ENCODE measurements around the gene BMP8A. TPM values are rescaled to one million over a fixed set of nuclear protein-coding genes. Genes with fewer than 3 reads are reported as not detected.
A peak's percentile ranks its signal among the peaks of the same experiment; 100 is the strongest.
"Not testable (repeated sequence)": the region's sequence is repeated elsewhere in the genome, so short reads cannot be mapped to it uniquely, and the experiment has no call there.

Gene BMP8A
- total and polyA plus RNA-seq, 4 experiments from 2014 or later = not detected

DNA sequence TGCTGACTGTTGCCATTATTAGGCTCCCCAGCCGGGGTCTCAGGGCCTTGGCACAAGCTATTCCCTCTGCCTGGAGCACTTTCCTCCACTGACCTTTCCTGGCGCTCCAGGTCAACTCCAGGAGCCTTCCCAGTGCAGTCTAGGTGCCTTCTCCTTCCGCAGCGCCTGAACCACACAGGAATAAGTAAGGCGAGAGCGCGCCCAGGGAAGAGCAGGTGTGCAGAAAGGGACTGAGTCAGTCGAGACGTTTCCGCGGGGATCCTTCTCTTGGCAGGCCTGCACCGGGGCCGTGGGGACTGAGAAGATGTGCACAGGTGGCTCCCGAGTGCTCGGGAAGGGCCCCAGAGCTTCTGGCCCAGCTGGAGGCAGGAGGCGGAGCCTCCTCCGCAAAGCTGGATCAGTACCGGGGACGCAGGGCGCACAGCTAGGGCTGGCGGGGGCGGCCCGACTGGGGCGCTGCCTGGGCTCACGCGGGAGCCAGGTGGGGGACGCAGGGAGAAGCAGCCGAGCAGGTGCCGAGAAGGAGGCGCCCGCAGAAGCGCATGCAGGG lies 765 bp upstream of the BMP8A start:
- Histone ChIP-seq H3K27ac (ENCODE audit: low read depth, low read length) (no peak overlapping the region), H3K27me3 (ENCODE audit: insufficient read depth, low read length) (peaks cover 7% of the 10 kb centered on the region), H3K36me3 (ENCODE audit: insufficient read depth, low read length) (peaks cover 4% of the 10 kb centered on the region), H3K9me3 (ENCODE audit: control insufficient read depth in 1 of 2, low read length in 2 of 2) (no peaks in the 10 kb centered on the region), H3K4me3 (ENCODE audit: low read length in 2 of 2) (peak overlapping the region in 1 of 2 donors; percentile 45), H3K4me1 (ENCODE audit: insufficient read depth, low read length) (peaks cover 4% of the 10 kb centered on the region)
- H3K4me1 Mint-ChIP-seq = peaks cover 2 to 12% (median 5%) of the 10 kb centered on the region in 4 donors
- H3K27ac Mint-ChIP-seq = peak overlapping the region in 3 of 7 donors; percentile 31 to 83 (median 71)
- intact Hi-C loops (cut with micrococcal nuclease) = loop anchor here (2.0 kb wide), 1 partner anchor 48 kb away; no protein-coding TSS in a partner anchor
- peak overlapping the region; percentile 51 to 79 (median 72) for H3K4me3 Mint-ChIP-seq
- POLR2A ChIA-PET (ENCODE audit: partially characterized antibody) = no interaction called here
- no peaks in the 10 kb centered on the region for H3K9me3 Mint-ChIP-seq
- H3K27me3 Mint-ChIP-seq = peaks cover 10 to 11% of the 10 kb centered on the region in 2 donors
- DNase-seq = peak in 2 of 5 donors; percentile 14 to 30
- H3K36me3 Mint-ChIP-seq = peaks cover 2 to 20% of the 10 kb centered on the region in 2 donors
- CTCF ChIA-PET (ENCODE audit: partially characterized antibody) = interaction anchor here (1.5 kb wide), 1 partner anchor 103 kb away, joined by 3 read pairs; no protein-coding TSS in a partner anchor

DNA sequence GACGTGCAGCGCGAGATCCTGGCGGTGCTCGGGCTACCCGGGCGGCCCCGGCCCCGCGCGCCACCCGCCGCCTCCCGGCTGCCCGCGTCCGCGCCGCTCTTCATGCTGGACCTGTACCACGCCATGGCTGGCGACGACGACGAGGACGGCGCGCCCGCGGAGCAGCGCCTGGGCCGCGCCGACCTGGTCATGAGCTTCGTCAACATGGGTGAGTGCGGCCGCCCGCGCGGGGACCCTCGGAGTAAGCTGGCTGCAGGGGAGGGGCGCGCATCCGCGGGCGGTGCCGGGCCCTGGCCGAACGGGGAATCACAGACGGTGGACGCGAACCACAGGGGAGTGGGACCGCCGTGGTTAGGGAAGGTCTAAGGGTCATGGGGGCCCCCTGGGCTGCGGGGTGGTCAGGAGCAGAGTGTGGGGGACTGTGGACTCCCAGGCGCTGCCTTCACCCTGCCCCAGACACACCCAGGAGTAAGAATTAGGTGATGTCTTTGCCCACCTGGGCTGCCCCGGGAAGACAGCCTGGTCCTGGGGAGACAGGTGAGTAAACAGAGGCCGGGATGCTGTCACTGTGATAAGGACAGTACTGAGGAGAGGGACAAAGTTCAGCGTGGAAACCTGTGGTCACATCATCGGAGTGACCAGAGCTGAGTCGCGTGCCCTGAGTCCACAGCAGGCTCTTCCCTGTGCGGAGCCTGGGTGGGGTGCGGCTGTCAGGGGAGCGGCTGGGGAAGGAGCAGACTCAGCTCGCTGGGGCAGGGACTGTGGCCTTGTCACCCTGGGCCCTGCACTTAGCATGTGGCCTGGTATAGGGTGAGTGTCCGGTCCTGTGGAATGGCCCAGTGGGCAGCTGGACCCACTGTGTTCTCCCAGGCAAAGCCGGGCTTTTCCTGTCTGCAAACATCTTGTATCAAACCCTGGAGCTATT lies 944 bp downstream of the BMP8A start:
- H3K4me1 ChIP-seq (ENCODE audit: insufficient read depth, low read length); H3K9me3 ChIP-seq (ENCODE audit: control insufficient read depth in 1 of 2, low read length in 2 of 2); intact Hi-C loops (cut with micrococcal nuclease); CTCF ChIA-PET (ENCODE audit: partially characterized antibody); H3K36me3 Mint-ChIP-seq; DNase-seq; H3K27ac ChIP-seq (ENCODE audit: low read depth, low read length); H3K9me3 Mint-ChIP-seq; H3K27me3 ChIP-seq (ENCODE audit: insufficient read depth, low read length); H3K4me3 ChIP-seq (ENCODE audit: low read length in 2 of 2); POLR2A ChIA-PET (ENCODE audit: partially characterized antibody); H3K36me3 ChIP-seq (ENCODE audit: insufficient read depth, low read length): not testable (repeated sequence)
- H3K4me1 Mint-ChIP-seq = peaks cover 2 to 12% (median 5%) of the 10 kb centered on the region in 4 donors
- H3K4me3 Mint-ChIP-seq = peak overlapping the region; percentile 45 to 79 (median 62)
- H3K27me3 Mint-ChIP-seq = peaks cover 10 to 15% of the 10 kb centered on the region in 2 donors
- H3K27ac Mint-ChIP-seq = peak overlapping the region in 2 of 7 donors; percentile 23 to 70

DNA sequence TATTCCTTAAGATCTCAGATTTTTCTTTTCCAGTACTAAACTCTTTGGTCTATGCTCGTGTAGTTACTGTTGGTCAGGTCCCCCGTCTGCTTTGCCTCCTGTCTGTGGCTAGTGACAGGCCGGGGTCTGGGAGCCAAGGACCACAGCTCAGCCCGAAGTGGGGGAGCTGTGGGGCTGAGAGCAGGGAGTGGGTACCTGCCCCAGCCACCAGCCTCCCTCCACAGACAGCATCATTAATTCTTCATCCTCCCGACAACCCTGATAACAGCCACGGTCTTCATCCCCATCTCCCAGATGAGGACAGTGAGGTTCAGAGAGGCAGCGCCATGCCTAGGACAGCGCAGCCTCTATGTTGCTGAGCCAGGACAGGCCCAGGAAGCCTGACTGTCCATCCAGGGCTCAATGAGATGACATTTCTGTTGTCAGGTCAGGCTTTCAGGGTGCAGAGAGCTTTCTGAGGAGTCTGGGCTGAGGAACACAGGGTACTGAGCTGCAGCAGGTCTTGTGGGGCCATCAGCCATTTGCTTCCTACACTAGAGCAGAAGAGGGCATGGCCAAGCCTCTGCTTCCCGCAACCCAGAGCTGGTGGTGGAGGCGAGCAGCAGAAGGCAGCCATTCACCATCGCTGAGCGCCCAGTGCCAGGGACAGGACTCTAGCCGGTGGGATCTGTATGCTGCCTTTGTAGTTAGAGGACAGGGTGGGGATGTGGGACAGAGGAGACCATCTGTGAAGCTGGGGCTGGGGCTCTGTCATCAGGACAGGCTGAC lies 1.8 kb downstream of the BMP8A start:
- peak overlapping the region in 7 of 8 donors; percentile 57 to 79 (median 63) for H3K4me3 Mint-ChIP-seq
- intact Hi-C loops (cut with micrococcal nuclease); CTCF ChIA-PET (ENCODE audit: partially characterized antibody): not testable (repeated sequence)

GRCh38 chr1:39494671-39495410 lies 3.4 kb downstream of the BMP8A start:
- CTCF ChIA-PET (ENCODE audit: partially characterized antibody) = interaction anchor here (0.7 kb wide), 1 partner anchor 44 kb away, joined by 3 read pairs; no protein-coding TSS in a partner anchor
- no peak overlapping the region for H3K27ac ChIP-seq (ENCODE audit: low read depth, low read length)
- H3K4me1 Mint-ChIP-seq = peaks cover 2 to 12% (median 5%) of the 10 kb centered on the region in 4 donors
- intact Hi-C loops (cut with micrococcal nuclease) = no loop called here
- no peaks in the 10 kb centered on the region for H3K9me3 Mint-ChIP-seq
- no peaks in the 10 kb centered on the region for H3K9me3 ChIP-seq (ENCODE audit: control insufficient read depth in 1 of 2, low read length in 2 of 2)
- peaks cover 7% of the 10 kb centered on the region for H3K27me3 ChIP-seq (ENCODE audit: insufficient read depth, low read length)
- H3K36me3 Mint-ChIP-seq = no peaks in the 10 kb centered on the region
- peak overlapping the region in 1 of 8 donors; percentile 25 for H3K4me3 Mint-ChIP-seq
- no peak overlapping the region for H3K4me3 ChIP-seq (ENCODE audit: low read length in 2 of 2)
- POLR2A ChIA-PET (ENCODE audit: partially characterized antibody) = no interaction called here
- DNase-seq = no peak
- no peak overlapping the region for H3K27ac Mint-ChIP-seq
- peaks cover 4% of the 10 kb centered on the region for H3K4me1 ChIP-seq (ENCODE audit: insufficient read depth, low read length)
- H3K27me3 Mint-ChIP-seq = peaks cover 10 to 18% of the 10 kb centered on the region in 2 donors
- H3K36me3 ChIP-seq (ENCODE audit: insufficient read depth, low read length) = no peaks in the 10 kb centered on the region

More for the DNA sequence above, 1.8 kb downstream of the BMP8A start:
- H3K9me3 ChIP-seq (ENCODE audit: control insufficient read depth in 1 of 2, low read length in 2 of 2); H3K36me3 ChIP-seq (ENCODE audit: insufficient read depth, low read length); H3K4me3 ChIP-seq (ENCODE audit: low read length in 2 of 2); H3K9me3 Mint-ChIP-seq; H3K4me1 ChIP-seq (ENCODE audit: insufficient read depth, low read length); DNase-seq; H3K27ac ChIP-seq (ENCODE audit: low read depth, low read length); H3K36me3 Mint-ChIP-seq; H3K27me3 ChIP-seq (ENCODE audit: insufficient read depth, low read length): not testable (repeated sequence)
- Mint-ChIP-seq H3K27ac (peak overlapping the region in 1 of 7 donors; percentile 70), H3K4me1 (peaks cover 2 to 12% (median 5%) of the 10 kb centered on the region in 4 donors), H3K27me3 (peaks cover 10 to 18% of the 10 kb centered on the region in 2 donors)
- POLR2A ChIA-PET (ENCODE audit: partially characterized antibody) = interaction anchor here (0.6 kb wide), 1 partner anchor 113 kb away, joined by 3 read pairs; no protein-coding TSS in a partner anchor

- POLR2A ChIA-PET (ENCODE audit: partially characterized antibody); intact Hi-C loops (cut with micrococcal nuclease); H3K27me3 ChIP-seq (ENCODE audit: insufficient read depth, low read length); H3K9me3 Mint-ChIP-seq; H3K4me1 Mint-ChIP-seq; H3K4me1 ChIP-seq (ENCODE audit: insufficient read depth, low read length); H3K27ac ChIP-seq (ENCODE audit: low read depth, low read length); H3K36me3 Mint-ChIP-seq; CTCF ChIA-PET (ENCODE audit: partially characterized antibody); H3K36me3 ChIP-seq (ENCODE audit: insufficient read depth, low read length); DNase-seq; H3K9me3 ChIP-seq (ENCODE audit: control insufficient read depth in 1 of 2, low read length in 2 of 2); H3K27ac Mint-ChIP-seq; H3K4me3 ChIP-seq (ENCODE audit: low read length in 2 of 2); H3K4me3 Mint-ChIP-seq: not testable (repeated sequence)
- H3K27me3 Mint-ChIP-seq = peaks cover 10 to 19% of the 10 kb centered on the region in 2 donors
These were observed 5.1 kb downstream of the BMP8A start for GRCh38 chr1:39496520-39496919.

GRCh38 chr1:39497585-39497984 lies 6.1 kb downstream of the BMP8A start:
- Mint-ChIP-seq H3K36me3 (no peaks in the 10 kb centered on the region), H3K27me3 (peaks cover 10 to 19% of the 10 kb centered on the region in 2 donors), H3K4me3 (no peak overlapping the region), H3K27ac (peak overlapping the region in 1 of 7 donors; percentile 24), H3K9me3 (peaks cover 0 to 3% (median 0%) of the 10 kb centered on the region in 8 donors), H3K4me1 (peaks cover 0 to 3% (median under 1%) of the 10 kb centered on the region in 4 donors)
- ChIA-PET POLR2A (ENCODE audit: partially characterized antibody) (no interaction called here), CTCF (ENCODE audit: partially characterized antibody) (no interaction called here)
- Histone ChIP-seq H3K27ac (ENCODE audit: low read depth, low read length) (no peak overlapping the region), H3K4me1 (ENCODE audit: insufficient read depth, low read length) (no peaks in the 10 kb centered on the region), H3K27me3 (ENCODE audit: insufficient read depth, low read length) (peaks cover 6% of the 10 kb centered on the region), H3K9me3 (ENCODE audit: control insufficient read depth in 1 of 2, low read length in 2 of 2) (no peaks in the 10 kb centered on the region), H3K36me3 (ENCODE audit: insufficient read depth, low read length) (no peaks in the 10 kb centered on the region), H3K4me3 (ENCODE audit: low read length in 2 of 2) (no peak overlapping the region)
- no peak for DNase-seq
- intact Hi-C loops (cut with micrococcal nuclease) = no loop called here

Data from CD4-positive, alpha-beta memory T cell (primary cell).